T-helper 2 cell (primary cell): ENCODE measurements around the gene FUCA1.

Source experiments
- DNase-seq, 5 experiments: peaks; one replicate each; pipeline versions ENCODE4 v3.0.0 to v3.0.0-alpha.2; 2012 to 2022

FUCA1 gene

GRCh38 chr1:23801338-23801748, 66.7 kb downstream of the FUCA1 start:
- DNase-seq, result no peak

GRCh38 chr1:23800400-23801337, 67.4 kb downstream of the FUCA1 start, which contains the start of gene GALE:
Gene GALE (minus strand): TSS chr1:23800754. CDS start chr1:23799007, 1,747 bp downstream.
- DNase-seq, result peak; percentile 90 to 98 (median 97)

GRCh38 chr1:23799570-23800399, 68.3 kb downstream of the FUCA1 start:
- peak in 1 of 5 experiments; percentile 32 for DNase-seq

DNA sequence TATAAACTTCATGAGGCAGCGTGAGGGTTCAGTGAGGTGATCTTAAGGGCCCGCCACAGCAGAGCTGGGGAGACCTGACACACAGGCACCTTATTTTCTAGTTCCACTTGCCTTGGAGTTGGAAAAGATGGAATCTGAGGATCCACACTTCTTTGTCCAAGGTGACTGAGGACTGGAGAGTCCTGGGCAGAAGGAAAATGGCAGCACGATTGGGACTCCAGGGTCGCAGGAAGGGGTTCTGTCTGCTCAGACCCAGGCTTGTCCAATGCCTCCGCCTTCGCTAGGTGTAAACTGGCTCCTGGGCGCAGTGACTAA, 68.9 kb downstream of the FUCA1 start:
- DNase-seq, result no peak

GRCh38 chr1:23798662-23799142, 69.4 kb downstream of the FUCA1 start:
- DNase-seq, result peak in 1 of 5 experiments; percentile 19

DNA sequence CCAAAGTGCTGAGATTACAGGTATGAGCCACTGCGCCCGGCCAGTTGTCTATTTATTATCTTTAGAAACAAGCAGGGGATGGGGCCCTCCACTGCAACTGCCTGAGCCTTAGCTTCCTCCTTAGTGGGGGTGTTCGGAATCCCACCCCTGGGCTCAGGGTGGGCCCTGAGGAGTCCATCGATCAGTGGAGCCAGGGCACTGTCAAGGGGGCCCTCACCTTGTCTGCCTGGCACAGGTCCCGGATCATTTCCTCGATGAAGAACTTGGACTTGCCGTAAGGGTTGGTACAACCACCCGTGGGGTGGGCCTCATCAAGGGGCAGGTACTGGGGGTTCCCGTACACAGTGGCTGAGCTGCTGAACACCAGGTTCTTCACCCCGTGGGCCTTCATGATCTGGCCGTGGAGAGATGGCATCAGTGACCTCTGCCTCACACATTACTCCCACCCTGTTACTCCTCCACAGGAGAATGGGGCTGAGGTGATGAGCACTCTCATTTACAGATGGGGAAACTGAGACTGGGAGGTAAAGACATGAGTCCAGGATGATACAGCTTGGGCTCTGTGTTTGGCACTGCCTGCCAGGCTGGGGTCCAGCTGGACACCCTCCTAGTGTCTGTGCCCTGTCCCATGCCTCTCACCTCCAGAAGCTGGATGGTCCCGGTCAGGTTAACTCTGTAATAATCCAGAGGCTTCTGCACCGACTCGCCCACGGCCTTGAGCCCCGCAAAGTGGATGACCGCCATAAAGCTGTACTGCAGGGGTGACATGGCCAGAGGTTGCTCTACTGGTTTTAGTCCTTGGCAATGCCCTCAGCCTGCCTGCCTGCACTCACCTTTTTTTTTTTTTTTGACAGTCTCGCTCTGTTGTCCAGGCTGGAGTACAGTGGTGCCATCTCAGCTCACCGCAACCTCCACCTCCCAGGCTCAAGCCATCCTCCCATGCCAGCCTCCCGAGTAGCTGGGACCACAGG, 70.3 kb downstream of the FUCA1 start:
- no peak for DNase-seq

DNA sequence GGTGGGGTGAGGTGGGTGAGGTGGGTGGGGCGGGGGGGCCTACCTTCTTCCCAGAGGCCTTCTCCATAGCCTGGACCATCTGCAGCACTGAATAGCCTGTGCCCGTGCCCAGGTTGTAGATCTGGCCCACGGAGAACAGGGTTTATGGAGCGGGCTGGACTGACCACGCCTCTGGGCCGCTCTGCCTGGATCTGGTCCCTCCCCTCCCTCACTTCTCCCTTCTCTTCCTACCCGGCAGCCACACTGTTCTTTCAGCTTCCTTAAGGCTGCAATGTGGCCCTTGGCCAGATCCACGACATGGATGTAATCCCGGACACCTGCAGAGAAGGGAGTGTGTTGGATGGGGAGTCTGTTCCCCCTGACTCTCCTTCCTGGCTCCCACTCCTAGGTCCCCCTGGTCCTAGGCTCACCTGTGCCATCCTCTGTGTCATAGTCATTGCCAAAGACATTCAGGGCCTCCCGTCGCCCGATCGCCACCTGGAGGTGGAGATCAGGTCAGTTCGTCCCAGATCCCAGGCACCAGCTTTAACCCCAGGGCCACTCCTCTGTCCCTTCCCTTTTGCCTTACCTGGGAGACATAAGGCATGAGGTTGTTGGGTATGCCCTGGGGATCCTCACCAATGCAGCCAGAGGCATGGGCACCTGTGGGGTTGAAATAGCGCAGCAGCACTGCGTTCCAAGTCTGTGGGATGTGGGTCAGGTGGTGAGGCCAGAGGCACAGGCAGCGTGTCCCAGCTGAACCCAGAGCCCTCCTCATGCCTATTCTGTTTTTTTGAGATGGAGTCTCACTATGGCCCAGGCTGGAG, 71.4 kb downstream of the FUCA1 start:
- DNase-seq, result no peak

DNA sequence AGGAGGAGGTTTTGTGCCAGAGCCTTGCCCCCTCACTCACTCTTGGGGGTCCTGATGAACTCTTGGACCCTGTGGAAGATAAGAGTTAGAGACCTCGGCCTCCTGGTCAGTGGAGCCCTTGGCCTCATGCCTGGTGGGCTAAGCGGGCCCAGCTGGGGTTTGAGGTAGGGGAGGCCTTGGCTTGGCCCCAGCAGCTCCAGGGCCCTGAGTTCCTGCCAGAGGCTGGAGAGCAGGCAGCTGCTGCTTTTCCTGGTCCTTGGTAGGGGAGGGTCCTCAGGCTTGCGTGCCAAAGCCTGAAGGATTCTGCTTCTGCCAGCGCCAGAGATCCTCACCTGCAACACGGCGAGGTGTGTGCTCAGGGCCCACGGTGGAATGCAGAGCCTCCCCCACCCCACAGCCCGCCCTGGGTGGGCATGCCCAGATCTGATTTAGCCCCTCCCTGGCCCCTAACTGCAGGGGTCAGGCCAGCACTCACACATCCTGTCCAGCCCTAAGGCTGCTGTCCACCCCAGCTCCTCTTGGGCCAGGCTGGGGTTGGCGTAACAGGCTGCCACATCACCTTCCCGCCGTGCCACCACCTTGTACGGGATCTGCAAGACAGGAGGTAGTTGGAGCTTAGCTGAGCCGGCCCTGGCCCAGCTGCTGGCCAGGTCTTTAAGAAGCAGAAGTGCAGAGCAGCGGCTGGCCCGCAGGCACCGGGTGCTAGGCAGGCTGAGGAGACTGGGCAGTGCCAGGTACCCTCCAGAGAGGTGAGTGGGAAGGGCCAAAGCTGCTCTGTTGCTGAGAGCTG, 72.2 kb downstream of the FUCA1 start:
- DNase-seq, result no peak
